Natural killer cell (primary cell): Measurements from ENCODE around the gene MPL. TPM values are rescaled to one million over a fixed set of nuclear protein-coding genes. Genes with fewer than 3 reads are reported as not detected.

ENCODE experiments used
- ATAC-seq, 3 donors: fragments of 150-1000 bp in 2 of 3; fragments of 200-7000 bp in 1 of 3; cut with Tn5 transposase; 1 replicate in 1 of 3; 2 replicates in 2 of 3; pipeline ENCODE4 v1.10.0; 2021; ENCODE audit warnings: mild to moderate bottlenecking in 2 of 3, moderate library complexity in 2 of 3
- DNase-seq, 2 donors: peaks; one replicate each; pipeline versions ENCODE4 v3.0.0 to v3.0.0-alpha.2; 2013 to 2021; ENCODE audit warnings: mixed read lengths in 1 of 2
- H3K27ac ChIP-seq: one replicate; pipeline ENCODE4 v1.5.1; 2013; ENCODE audit warnings: mild to moderate bottlenecking, low read length
- H3K27me3 ChIP-seq: one replicate; pipeline ENCODE4 v1.6.1; 2013; ENCODE audit warnings: low read length; ENCODE audit not compliant: control insufficient read depth, insufficient read depth
- H3K36me3 ChIP-seq: one replicate; pipeline ENCODE4 v1.6.1; 2013; ENCODE audit warnings: low read length; ENCODE audit not compliant: control insufficient read depth, insufficient read depth
- H3K4me1 ChIP-seq: one replicate; pipeline ENCODE4 v1.6.1; 2013; ENCODE audit warnings: low read length; ENCODE audit not compliant: control insufficient read depth, insufficient read depth
- H3K4me3 ChIP-seq: one replicate; pipeline ENCODE4 v1.5.1; 2013; ENCODE audit warnings: low read length
- H3K9me3 ChIP-seq: one replicate; pipeline ENCODE4 v1.6.1; 2013; ENCODE audit warnings: low read length; ENCODE audit not compliant: control insufficient read depth, insufficient read depth
- H3K27ac Mint-ChIP-seq, 2 donors: one replicate each; pipeline ENCODE4 v1.8.0; 2022; ENCODE audit warnings: mild to moderate bottlenecking in 2 of 2, mixed read lengths in 2 of 2, moderate library complexity in 1 of 2
- H3K27me3 Mint-ChIP-seq, 2 donors: one replicate each; pipeline ENCODE4 v1.8.0; 2022; ENCODE audit warnings: low read depth in 2 of 2, mixed read lengths in 2 of 2
- H3K36me3 Mint-ChIP-seq: one replicate; pipeline ENCODE4 v1.8.0; 2022; ENCODE audit warnings: mixed read lengths
- H3K4me1 Mint-ChIP-seq, 2 donors: one replicate each; pipeline ENCODE4 v1.8.0; 2022; ENCODE audit warnings: mixed read lengths in 2 of 2
- H3K4me3 Mint-ChIP-seq: one replicate; pipeline ENCODE4 v1.8.0; 2022; ENCODE audit warnings: mild to moderate bottlenecking, moderate library complexity, mixed read lengths
- H3K9me3 Mint-ChIP-seq, 2 donors: one replicate each; pipeline ENCODE4 v1.8.0; 2022; ENCODE audit warnings: mixed read lengths in 2 of 2
- WGBS: methylation state at CpG from one replicate; pipeline ENCODE4 v1.1.7; 2013; ENCODE audit warnings: missing lambda C conversion rate; ENCODE audit not compliant: insufficient coverage; 5-methylcytosine and 5-hydroxymethylcytosine counted together
- intact Hi-C: fragments of 100-400 bp; cut with micrococcal nuclease; formaldehyde crosslinking; loops from one replicate; pipeline ENCODE4 v1.14.2; 2022
- total RNA-seq, 4 donors: library from RNA; stranded (reverse); fragments of 120-200 nt in 1 of 4; gene quantifications; one replicate each; pipeline versions ENCODE4 v1.2.3 to v1.2.4, GENCODE V29; 2013 to 2022
- TF ChIP-seq, protein P1 (sequence below): fragments of 200-600 bp; IDR thresholded peaks from one replicate; pipeline ENCODE4 v1.8.0; 2022; ENCODE audit warnings: antibody characterized with exemption

Gene MPL
- total RNA-seq, 3 donors from 2014 or later (not counting 1 experiment from before 2014, with no cell fraction given): 0.43 to 1.7 (median 0.48) TPM

DNA sequence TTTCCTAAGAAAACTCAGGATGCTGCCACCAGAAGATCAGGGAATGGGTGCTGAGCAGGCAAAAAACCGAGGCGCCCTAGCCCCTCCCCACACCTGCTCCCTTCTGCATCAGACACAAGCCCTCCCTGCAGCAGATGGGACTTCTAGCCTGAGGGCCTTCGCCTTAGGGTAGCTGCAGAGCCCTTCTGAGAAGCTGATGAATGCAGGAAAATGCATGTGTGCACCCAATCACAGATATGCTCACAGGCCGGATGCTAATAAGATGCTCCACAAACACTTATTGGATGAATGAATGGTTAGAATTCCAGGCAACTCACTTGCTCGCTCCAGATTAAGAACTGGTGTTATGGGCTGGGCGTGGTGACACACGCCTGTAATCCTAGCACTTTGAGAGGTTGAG lies 45.4 kb upstream of the MPL start:
- Histone ChIP-seq H3K27ac (no peak overlapping the region), H3K27me3 (no peaks in the 10 kb centered on the region), H3K36me3 (no peaks in the 10 kb centered on the region), H3K4me1 (no peaks in the 10 kb centered on the region), H3K4me3 (no peak overlapping the region), H3K9me3 (no peaks in the 10 kb centered on the region)
- H3K4me1 Mint-ChIP-seq: no peaks in the 10 kb centered on the region
- H3K27ac Mint-ChIP-seq: no peak overlapping the region
- no peak for ATAC-seq
- no peak overlapping the region for H3K4me3 Mint-ChIP-seq
- no peak for DNase-seq
- H3K27me3 Mint-ChIP-seq: peaks cover 0 to 2% of the 10 kb centered on the region in 2 donors
- intact Hi-C loops: no loop called here
- 90% methylated on average over 7 of the region's 7 CpGs for WGBS
- TF ChIP-seq, protein P1, sequence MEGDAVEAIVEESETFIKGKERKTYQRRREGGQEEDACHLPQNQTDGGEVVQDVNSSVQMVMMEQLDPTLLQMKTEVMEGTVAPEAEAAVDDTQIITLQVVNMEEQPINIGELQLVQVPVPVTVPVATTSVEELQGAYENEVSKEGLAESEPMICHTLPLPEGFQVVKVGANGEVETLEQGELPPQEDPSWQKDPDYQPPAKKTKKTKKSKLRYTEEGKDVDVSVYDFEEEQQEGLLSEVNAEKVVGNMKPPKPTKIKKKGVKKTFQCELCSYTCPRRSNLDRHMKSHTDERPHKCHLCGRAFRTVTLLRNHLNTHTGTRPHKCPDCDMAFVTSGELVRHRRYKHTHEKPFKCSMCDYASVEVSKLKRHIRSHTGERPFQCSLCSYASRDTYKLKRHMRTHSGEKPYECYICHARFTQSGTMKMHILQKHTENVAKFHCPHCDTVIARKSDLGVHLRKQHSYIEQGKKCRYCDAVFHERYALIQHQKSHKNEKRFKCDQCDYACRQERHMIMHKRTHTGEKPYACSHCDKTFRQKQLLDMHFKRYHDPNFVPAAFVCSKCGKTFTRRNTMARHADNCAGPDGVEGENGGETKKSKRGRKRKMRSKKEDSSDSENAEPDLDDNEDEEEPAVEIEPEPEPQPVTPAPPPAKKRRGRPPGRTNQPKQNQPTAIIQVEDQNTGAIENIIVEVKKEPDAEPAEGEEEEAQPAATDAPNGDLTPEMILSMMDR: no peak
- no peaks in the 10 kb centered on the region for H3K9me3 Mint-ChIP-seq
- no peaks in the 10 kb centered on the region for H3K36me3 Mint-ChIP-seq

DNA sequence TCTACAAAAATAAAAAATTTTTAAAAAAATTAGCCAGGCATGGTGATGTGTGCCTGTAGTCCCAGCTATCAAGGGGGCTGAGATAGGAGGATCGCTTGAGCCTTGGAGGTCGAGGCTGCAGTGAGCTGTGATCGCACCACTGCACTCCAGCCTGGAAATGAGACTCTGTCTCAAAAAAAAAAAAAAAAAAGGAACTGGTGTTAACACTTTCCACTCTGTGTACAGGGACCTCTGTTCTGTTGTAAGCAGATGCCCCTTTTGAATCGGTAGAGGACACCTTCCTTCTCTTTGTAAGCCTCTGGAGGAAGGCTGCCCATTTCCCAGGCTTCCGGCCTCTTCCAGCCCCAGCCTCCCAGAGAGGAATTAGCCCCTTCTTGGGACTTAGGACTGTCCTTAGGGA lies 44.9 kb upstream of the MPL start:
- Mint-ChIP-seq H3K4me3 (no peak overlapping the region), H3K36me3 (no peaks in the 10 kb centered on the region), H3K27me3 (no peaks in the 10 kb centered on the region), H3K9me3 (no peaks in the 10 kb centered on the region), H3K4me1 (no peaks in the 10 kb centered on the region), H3K27ac (no peak overlapping the region)
- WGBS: 72% methylated on average over 5 of the region's 5 CpGs
- no peaks in the 10 kb centered on the region for H3K9me3 ChIP-seq
- intact Hi-C loops: no loop called here
- TF ChIP-seq, protein P1: no peak
- no peak overlapping the region for H3K27ac ChIP-seq
- H3K4me1 ChIP-seq: no peaks in the 10 kb centered on the region
- H3K36me3 ChIP-seq: no peaks in the 10 kb centered on the region
- DNase-seq (no peak), ATAC-seq (no peak)
- H3K27me3 ChIP-seq: no peaks in the 10 kb centered on the region
- no peak overlapping the region for H3K4me3 ChIP-seq

DNA sequence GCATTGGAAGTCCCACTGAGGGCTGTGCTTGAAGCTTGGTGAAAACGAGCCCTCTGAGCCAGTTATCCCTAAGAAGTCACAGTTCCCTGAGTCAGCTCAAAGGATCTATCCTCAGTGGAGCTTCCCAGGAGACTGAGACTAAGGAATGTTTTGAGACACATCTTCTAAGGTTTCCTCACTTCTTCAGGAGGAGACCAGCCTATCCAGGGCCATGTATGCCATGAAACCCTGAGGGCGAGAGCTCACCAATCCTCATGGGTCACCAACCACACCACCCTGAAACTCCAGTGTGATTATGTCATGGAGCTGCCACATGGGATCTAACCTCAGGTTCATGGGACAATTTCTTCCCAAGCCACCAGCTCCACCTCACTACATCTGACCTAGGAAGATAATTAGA lies 44.4 kb upstream of the MPL start:
- 77% methylated on average over 2 of the region's 2 CpGs for WGBS
- intact Hi-C loops: no loop called here
- no peaks in the 10 kb centered on the region for H3K36me3 ChIP-seq
- H3K36me3 Mint-ChIP-seq: no peaks in the 10 kb centered on the region
- H3K4me1 Mint-ChIP-seq: no peaks in the 10 kb centered on the region
- H3K4me3 ChIP-seq: no peak overlapping the region
- H3K4me3 Mint-ChIP-seq: no peak overlapping the region
- H3K27ac Mint-ChIP-seq: no peak overlapping the region
- no peaks in the 10 kb centered on the region for H3K4me1 ChIP-seq
- ATAC-seq (no peak), DNase-seq (no peak)
- no peak overlapping the region for H3K27ac ChIP-seq
- H3K9me3 Mint-ChIP-seq: no peaks in the 10 kb centered on the region
- TF ChIP-seq, protein P1: no peak
- no peaks in the 10 kb centered on the region for H3K27me3 ChIP-seq
- H3K27me3 Mint-ChIP-seq: no peaks in the 10 kb centered on the region
- H3K9me3 ChIP-seq: no peaks in the 10 kb centered on the region
